B cell (primary cell): Measurements from ENCODE around the gene FKBP2. TPM values are rescaled to one million over a fixed set of nuclear protein-coding genes. Genes with fewer than 3 reads are reported as not detected.

ENCODE experiments used
- ATAC-seq: fragments of 200-7000 bp; cut with Tn5 transposase; one replicate; pipeline ENCODE4 v1.10.0; 2021; ENCODE audit warnings: low read depth, mild to moderate bottlenecking, moderate number of reproducible peaks, moderate library complexity
- CTCF ChIA-PET: fragments of 350-600 bp; sonication (Branson Sonifier 250); formaldehyde crosslinking; loops from one replicate; lab custom pipeline; 2021; ENCODE audit warnings: antibody characterized with exemption, inconsistent platforms; lab: Charles Lee
- POLR2A ChIA-PET: fragments of 350-600 bp; sonication (Branson Sonifier 250); formaldehyde crosslinking; loops from one replicate; lab custom pipeline; 2021; ENCODE audit warnings: antibody characterized with exemption; lab: Charles Lee
- DNase-seq: peaks from one replicate; pipeline ENCODE4 v3.0.0; 2013
- H2AFZ ChIP-seq: 2 replicates; pipeline ENCODE4 v1.6.1; 2012; ENCODE audit warnings: mild to moderate bottlenecking, low read depth, low read length; ENCODE audit not compliant: insufficient read depth, poor library complexity, severe bottlenecking
- H3K27ac ChIP-seq, 2 donors: 1 replicate in 1 of 2; 2 replicates in 1 of 2; pipeline ENCODE4 v1.5.1; 2012 to 2013; ENCODE audit warnings: low read length in 2 of 2, mild to moderate bottlenecking in 2 of 2, moderate library complexity in 1 of 2
- H3K27me3 ChIP-seq, 4 experiments: fragments of 200-600 bp in 1 of 4; sonication (generic) in 1 of 4; replicated peaks in 1 of 4; 1 replicate in 2 of 4; 2 replicates in 2 of 4; pipeline versions ENCODE4 v1.6.1 to v1.7.0; 2013 to 2016; ENCODE audit warnings: low read length in 3 of 4, mild to moderate bottlenecking in 2 of 4, mixed read lengths in 1 of 4, moderate library complexity in 1 of 4; ENCODE audit not compliant: insufficient read depth in 4 of 4, control insufficient read depth in 3 of 4; ENCODE audit errors: control extremely low read depth in 1 of 4
- H3K36me3 ChIP-seq, 2 experiments: replicated peaks in 1 of 2; 1 replicate in 1 of 2; 2 replicates in 1 of 2; pipeline versions ENCODE4 v1.6.1 to v1.7.1; 2013; ENCODE audit warnings: low read length in 1 of 2; ENCODE audit not compliant: insufficient read depth in 2 of 2, control insufficient read depth in 1 of 2; ENCODE audit errors: control extremely low read depth in 1 of 2, extremely low read depth in 1 of 2
- H3K4me1 ChIP-seq, 2 donors: fragments of 200-600 bp in 1 of 2; sonication (generic) in 1 of 2; 1 replicate in 1 of 2; 2 replicates in 1 of 2; pipeline versions ENCODE4 v1.5.1 to v1.6.1; 2013 to 2017; ENCODE audit warnings: low read length in 2 of 2; ENCODE audit not compliant: control insufficient read depth in 2 of 2, insufficient read depth in 2 of 2
- H3K4me2 ChIP-seq: replicated peaks from 2 replicates; pipeline ENCODE3; 2012; ENCODE audit warnings: mild to moderate bottlenecking, low read depth, low read length; ENCODE audit not compliant: poor library complexity, severe bottlenecking
- H3K4me3 ChIP-seq, 5 experiments: fragments of 200-600 bp in 1 of 5; sonication (generic) in 1 of 5; 1 replicate in 3 of 5; 2 replicates in 2 of 5; pipeline versions ENCODE4 v1.5.1 to v1.7.0; 2011 to 2016; ENCODE audit warnings: low read length in 4 of 5, mild to moderate bottlenecking in 4 of 5, low read depth in 2 of 5, control low read depth in 1 of 5, moderate library complexity in 1 of 5; ENCODE audit not compliant: insufficient read depth in 1 of 5; ENCODE audit errors: control extremely low read depth in 1 of 5, extremely low read depth in 1 of 5
- H3K79me2 ChIP-seq: fragments of 200-600 bp; sonication (generic); one replicate; pipeline ENCODE4 v1.6.0; 2016; ENCODE audit warnings: low read length; ENCODE audit not compliant: control insufficient read depth, insufficient read depth
- H3K9ac ChIP-seq: fragments of 200-600 bp; sonication (generic); 2 replicates; pipeline ENCODE4 v1.6.1; 2017; ENCODE audit warnings: mild to moderate bottlenecking, low read length, moderate library complexity
- H3K9me3 ChIP-seq, 3 donors: one replicate each; pipeline versions ENCODE4 v1.6.1 to v1.7.1; 2013; ENCODE audit warnings: low read length in 2 of 3; ENCODE audit not compliant: control insufficient read depth in 2 of 3, insufficient read depth in 1 of 3; ENCODE audit errors: control extremely low read depth in 1 of 3
- H4K20me1 ChIP-seq: 2 replicates; pipeline ENCODE4 v1.6.0; 2012; ENCODE audit warnings: mild to moderate bottlenecking, low read length; ENCODE audit not compliant: insufficient read depth, control insufficient read depth, poor library complexity, severe bottlenecking
- H3K27ac Mint-ChIP-seq: one replicate; pipeline ENCODE4 v1.8.0; 2021; ENCODE audit warnings: mixed read lengths
- H3K27me3 Mint-ChIP-seq: one replicate; pipeline ENCODE4 v1.8.0; 2021; ENCODE audit warnings: mixed read lengths
- H3K4me1 Mint-ChIP-seq: one replicate; pipeline ENCODE4 v1.8.0; 2021; ENCODE audit warnings: mixed read lengths
- H3K4me3 Mint-ChIP-seq: one replicate; pipeline ENCODE4 v1.8.0; 2021; ENCODE audit warnings: mixed read lengths
- H3K9me3 Mint-ChIP-seq: one replicate; pipeline ENCODE4 v1.8.0; 2022; ENCODE audit warnings: mixed read lengths; ENCODE audit not compliant: insufficient read depth
- EZH2 ChIP-seq: IDR thresholded peaks from 2 replicates; pipeline ENCODE4 v1.6.1; 2012; ENCODE audit warnings: borderline replicate concordance, low read depth, mild to moderate bottlenecking, moderate library complexity, low read length; ENCODE audit not compliant: insufficient read depth, poor library complexity, severe bottlenecking
- WGBS: methylation state at CpG from one replicate; pipeline ENCODE4 v1.1.5; 2013; ENCODE audit warnings: missing lambda C conversion rate; ENCODE audit not compliant: insufficient coverage; 5-methylcytosine and 5-hydroxymethylcytosine counted together
- intact Hi-C: fragments of 100-400 bp; cut with micrococcal nuclease; formaldehyde crosslinking; loops from one replicate; pipeline ENCODE4 v1.10.0; 2022
- polyA plus RNA-seq: library from polyadenylated mRNA; depleted of rRNA; stranded (reverse); fragments of >200 nt; gene quantifications from 2 replicates; pipeline ENCODE4 v1.2.3, GENCODE V29; 2012
- total RNA-seq, 2 donors: library from RNA; stranded (reverse); fragments of 120-200 nt in 1 of 2; gene quantifications; 1 replicate in 1 of 2; 2 replicates in 1 of 2; pipeline versions ENCODE4 v1.2.3 to v1.2.4, GENCODE V29; 2013 to 2022
- TF ChIP-seq, protein P1 (sequence below): fragments of 200-600 bp; IDR thresholded peaks from one replicate; pipeline ENCODE4 v1.8.0; 2022; ENCODE audit warnings: antibody characterized with exemption, mild to moderate bottlenecking

The FKBP2 gene
- total and polyA plus RNA-seq, 2 donors (not counting 1 experiment from before 2014, with no cell fraction given): 23.7 to 38.2 TPM

GRCh38 chr11:64276653-64277431 is 35.9 kb downstream of the FKBP2 start:
- POLR2A ChIA-PET: interaction anchor here (0.6 to 1.2 kb wide), 2 partner anchors 8 to 31 kb away, joined by 3 read pairs; no protein-coding TSS in a partner anchor
- Histone ChIP-seq H3K4me2 (no peak overlapping the region), H4K20me1 (no peaks in the 10 kb centered on the region), H3K27me3 (no peaks in the 10 kb centered on the region), H3K4me1 (peaks cover 2 to 3% of the 10 kb centered on the region in 2 donors), H3K9me3 (no peaks in the 10 kb centered on the region), H2AFZ (no peak overlapping the region), H3K36me3 (peaks cover 0 to 13% of the 10 kb centered on the region in 2 experiments), H3K27ac (no peak overlapping the region), H3K9ac (no peak overlapping the region), H3K79me2 (peaks cover 3% of the 10 kb centered on the region), H3K4me3 (no peak overlapping the region)
- no peak for DNase-seq
- no peak for ATAC-seq
- CTCF ChIA-PET: interaction anchor here (0.7 to 2.1 kb wide), 5 partner anchors 24 to 72 kb away, joined by 3 to 10 read pairs (median 4); partner anchors contain the start of genes CATSPERZ and ESRRA
- no peaks in the 10 kb centered on the region for H3K27me3 Mint-ChIP-seq
- no peak overlapping the region for H3K27ac Mint-ChIP-seq
- intact Hi-C loops: no loop called here
- 96% methylated on average over 13 of the region's 17 CpGs for WGBS
- H3K9me3 Mint-ChIP-seq: no peaks in the 10 kb centered on the region
- peaks cover 2% of the 10 kb centered on the region for H3K4me1 Mint-ChIP-seq
- no peak for TF ChIP-seq EZH2
- H3K4me3 Mint-ChIP-seq: no peak overlapping the region

- TF ChIP-seq EZH2: no peak
- TF ChIP-seq, protein P1, sequence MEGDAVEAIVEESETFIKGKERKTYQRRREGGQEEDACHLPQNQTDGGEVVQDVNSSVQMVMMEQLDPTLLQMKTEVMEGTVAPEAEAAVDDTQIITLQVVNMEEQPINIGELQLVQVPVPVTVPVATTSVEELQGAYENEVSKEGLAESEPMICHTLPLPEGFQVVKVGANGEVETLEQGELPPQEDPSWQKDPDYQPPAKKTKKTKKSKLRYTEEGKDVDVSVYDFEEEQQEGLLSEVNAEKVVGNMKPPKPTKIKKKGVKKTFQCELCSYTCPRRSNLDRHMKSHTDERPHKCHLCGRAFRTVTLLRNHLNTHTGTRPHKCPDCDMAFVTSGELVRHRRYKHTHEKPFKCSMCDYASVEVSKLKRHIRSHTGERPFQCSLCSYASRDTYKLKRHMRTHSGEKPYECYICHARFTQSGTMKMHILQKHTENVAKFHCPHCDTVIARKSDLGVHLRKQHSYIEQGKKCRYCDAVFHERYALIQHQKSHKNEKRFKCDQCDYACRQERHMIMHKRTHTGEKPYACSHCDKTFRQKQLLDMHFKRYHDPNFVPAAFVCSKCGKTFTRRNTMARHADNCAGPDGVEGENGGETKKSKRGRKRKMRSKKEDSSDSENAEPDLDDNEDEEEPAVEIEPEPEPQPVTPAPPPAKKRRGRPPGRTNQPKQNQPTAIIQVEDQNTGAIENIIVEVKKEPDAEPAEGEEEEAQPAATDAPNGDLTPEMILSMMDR: no peak
- Histone ChIP-seq H3K27ac (no peak overlapping the region), H3K27me3 (no peaks in the 10 kb centered on the region), H3K79me2 (peaks cover 19% of the 10 kb centered on the region), H3K4me3 (no peak overlapping the region), H3K9me3 (no peaks in the 10 kb centered on the region), H2AFZ (no peak overlapping the region), H3K36me3 (peaks cover 0 to 19% of the 10 kb centered on the region in 2 experiments), H3K4me1 (peaks cover 0 to 3% of the 10 kb centered on the region in 2 donors), H3K4me2 (no peak overlapping the region), H4K20me1 (no peaks in the 10 kb centered on the region), H3K9ac (no peak overlapping the region)
- Mint-ChIP-seq H3K27me3 (no peaks in the 10 kb centered on the region), H3K4me1 (peaks cover 5% of the 10 kb centered on the region), H3K9me3 (no peaks in the 10 kb centered on the region), H3K4me3 (no peak overlapping the region), H3K27ac (no peak overlapping the region)
- DNase-seq (no peak), ATAC-seq (no peak)
- 95% methylated on average over 5 of the region's 8 CpGs for WGBS
- POLR2A ChIA-PET: interaction anchor here (0.6 kb wide), 1 partner anchor 601 kb away, joined by 11 read pairs; no protein-coding TSS in a partner anchor
- intact Hi-C loops: no loop called here
- CTCF ChIA-PET: interaction anchor here (1.9 kb wide), 1 partner anchor 26 kb away, joined by 10 read pairs; the partner anchor contains the start of gene ESRRA
Measured at GRCh38 chr11:64278576-64279190, 37.8 kb downstream of the FKBP2 start.
